ENCODE measurements around the gene HDAC4. TPM values are rescaled to one million over a fixed set of nuclear protein-coding genes. Genes with fewer than 3 reads are reported as not detected.

HDAC4 gene
- total RNA-seq, 4 donors from 2014 or later = 24.8 to 82.9 (median 41.3) TPM

- TF ChIP-seq CTCF (IDR thresholded peaks at IDR 0.05; ENCODE audit: low read depth) = no peak
Observed at GRCh38 chr2:239129147-239129920, 271.5 kb downstream of the HDAC4 start.

DNA sequence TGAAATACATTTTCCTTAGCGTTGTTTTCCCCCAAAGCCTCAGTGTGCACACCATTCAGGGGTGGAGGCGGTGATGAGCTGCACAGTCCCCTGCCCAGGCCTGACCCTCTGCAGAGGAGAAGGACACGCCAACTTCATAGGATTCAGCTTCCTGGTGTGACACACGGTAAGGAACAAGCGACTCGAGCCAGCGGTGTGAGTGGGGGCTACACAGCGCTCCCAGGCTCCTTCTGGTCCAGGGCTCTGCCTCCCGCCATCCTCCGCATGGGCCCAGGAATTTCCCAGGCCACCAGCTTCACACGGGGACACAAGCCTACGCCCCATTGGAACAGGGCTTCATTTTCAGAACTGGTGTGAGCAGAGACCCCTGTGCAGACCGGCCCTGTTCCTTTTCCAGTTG is 272.1 kb downstream of the HDAC4 start:
- no peak for TF ChIP-seq CTCF (IDR thresholded peaks at IDR 0.05; ENCODE audit: low read depth)

GRCh38 chr2:239127513-239127912 is 273.3 kb downstream of the HDAC4 start:
- no peak for TF ChIP-seq CTCF (IDR thresholded peaks at IDR 0.05; ENCODE audit: low read depth)

GRCh38 chr2:239125726-239126675 is 274.8 kb downstream of the HDAC4 start:
- TF ChIP-seq CTCF (IDR thresholded peaks at IDR 0.05; ENCODE audit: low read depth) = no peak

DNA sequence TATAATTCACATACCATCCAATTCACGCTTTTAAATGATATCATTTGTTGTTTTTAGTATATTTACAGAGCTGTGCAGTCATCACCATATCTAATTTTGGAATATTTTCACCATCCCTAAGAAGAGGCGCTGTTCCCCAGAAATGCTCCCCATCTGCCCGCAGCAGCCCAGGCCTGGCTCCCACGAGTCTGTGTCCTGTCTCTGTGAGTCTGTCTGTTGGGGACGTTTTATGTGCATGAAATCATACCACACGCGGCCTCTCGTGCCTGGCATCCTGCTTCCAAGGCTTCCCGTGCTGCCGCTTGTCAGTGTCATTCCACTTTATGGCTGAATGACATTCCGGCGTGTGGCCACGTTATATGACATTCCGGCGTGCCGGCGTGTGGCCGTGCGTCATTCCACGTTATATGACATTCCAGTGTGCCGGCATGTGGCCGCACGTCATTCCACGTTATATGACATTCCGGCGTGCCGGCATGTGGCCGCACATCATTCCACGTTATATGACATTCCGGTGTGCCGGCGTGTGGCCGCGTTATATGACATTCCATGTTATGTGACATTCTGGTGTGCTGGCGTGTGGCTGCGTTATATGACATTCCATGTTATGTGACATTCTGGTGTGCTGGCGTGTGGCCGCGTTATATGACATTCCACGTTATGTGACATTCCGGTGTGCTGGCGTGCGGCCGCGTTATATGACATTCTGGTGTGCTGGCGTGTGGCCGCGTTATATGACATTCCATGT is 276.5 kb downstream of the HDAC4 start:
- no peak for TF ChIP-seq CTCF (IDR thresholded peaks at IDR 0.05; ENCODE audit: low read depth)

DNA sequence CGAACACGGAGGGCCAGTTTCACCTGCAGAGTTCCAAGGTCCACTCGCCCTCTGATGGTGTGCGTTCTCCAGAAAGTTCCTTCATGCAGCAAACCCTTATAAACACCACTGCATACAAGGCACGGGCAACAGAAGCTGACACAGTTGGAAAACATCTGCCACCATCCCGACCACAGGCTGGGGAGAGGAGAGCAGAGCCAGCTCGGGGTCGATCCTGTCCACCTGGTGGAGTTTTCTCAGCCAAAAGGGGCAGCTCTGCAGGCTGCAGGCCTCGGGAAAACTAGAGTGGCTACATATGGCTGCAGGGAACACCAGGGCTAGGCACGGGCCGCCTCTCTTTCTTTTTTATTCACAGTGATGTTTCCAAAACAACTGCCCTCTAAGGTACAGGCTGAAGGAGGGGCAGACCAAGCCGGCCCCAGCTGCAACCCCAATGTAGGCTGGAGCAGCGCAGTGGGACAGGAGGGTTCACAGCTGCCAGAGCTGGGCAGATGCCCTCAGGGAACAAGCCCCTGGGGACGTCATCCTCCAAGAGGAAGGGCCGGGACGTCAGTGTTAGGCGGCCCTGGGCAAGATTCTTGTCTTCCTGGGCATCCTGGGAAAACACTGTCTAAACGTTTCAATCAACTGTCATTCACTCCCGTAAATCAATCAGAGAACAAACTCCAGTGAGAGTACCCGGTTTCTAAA is 278.3 kb downstream of the HDAC4 start:
- no peak for TF ChIP-seq CTCF (IDR thresholded peaks at IDR 0.05; ENCODE audit: low read depth)

Data from subcutaneous adipose tissue (tissue), 4 donors.